GM21381 (cell line): Measurements from ENCODE around the gene MICAL3.

Experiments
- ATAC-seq: cut with Tn5 transposase; IDR thresholded peaks from one replicate; pipeline ENCODE4 v1.9.1; 2021; ENCODE audit warnings: mild to moderate bottlenecking, moderate library complexity; ENCODE audit not compliant: unreplicated experiment

MICAL3 gene

DNA sequence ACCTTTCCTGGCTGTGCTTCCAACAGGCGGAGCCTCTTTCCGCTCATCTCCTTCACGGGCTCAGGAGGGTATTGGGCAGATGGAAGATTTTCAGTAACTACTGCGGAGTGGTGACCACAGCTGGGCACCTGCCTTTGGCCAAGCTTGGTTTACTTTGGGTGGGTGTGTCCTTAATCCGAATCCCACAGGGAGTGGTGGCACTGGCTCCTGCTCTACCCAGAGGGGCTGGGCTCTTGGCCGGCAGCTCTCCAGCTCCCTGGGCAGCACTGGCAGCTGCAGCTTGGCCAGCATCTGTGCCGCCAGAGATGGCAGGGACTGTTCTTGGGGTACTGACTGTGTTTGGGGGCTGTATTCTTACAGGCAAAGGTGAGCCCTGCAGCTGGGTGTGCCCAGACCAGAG, 279.9 kb downstream of the MICAL3 start:
- no peak for ATAC-seq

DNA sequence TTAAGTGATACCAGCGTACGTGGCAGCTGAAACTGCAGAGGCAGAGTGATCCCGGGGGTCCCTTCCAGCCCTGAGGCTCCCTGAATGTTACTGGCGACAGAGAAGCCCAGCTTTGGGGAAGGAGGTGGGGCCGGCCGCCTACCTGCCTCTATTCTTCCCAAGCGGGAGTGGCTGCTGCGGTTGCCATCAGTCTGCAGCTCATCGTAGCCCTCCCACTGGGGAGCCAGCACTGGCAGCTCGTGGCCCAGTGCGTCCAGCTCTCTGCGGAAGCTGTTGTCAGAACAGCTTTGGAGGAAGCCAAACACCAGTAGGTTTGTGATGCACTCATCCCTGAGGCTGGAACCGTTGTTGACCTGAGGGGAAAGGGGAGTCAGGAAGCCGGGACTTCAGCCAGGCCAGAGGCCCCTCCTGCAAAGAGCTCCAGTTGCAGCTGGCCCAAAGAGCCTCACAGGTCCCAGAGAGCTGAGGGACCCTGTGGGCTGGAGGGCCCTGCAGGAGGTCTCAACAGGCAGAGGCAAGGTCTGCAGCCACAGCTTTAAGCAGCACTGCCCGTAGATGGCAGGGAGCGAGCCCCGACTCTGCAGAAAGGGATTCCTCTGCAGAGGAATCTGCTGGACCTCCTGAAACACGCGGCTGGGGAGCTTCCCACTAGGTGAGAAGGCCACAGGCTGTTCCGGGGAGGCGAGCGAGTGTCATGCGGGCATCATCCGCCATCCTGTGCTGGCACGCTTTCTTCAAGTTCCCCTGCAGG, 280.5 kb downstream of the MICAL3 start:
- ATAC-seq, result no peak

DNA sequence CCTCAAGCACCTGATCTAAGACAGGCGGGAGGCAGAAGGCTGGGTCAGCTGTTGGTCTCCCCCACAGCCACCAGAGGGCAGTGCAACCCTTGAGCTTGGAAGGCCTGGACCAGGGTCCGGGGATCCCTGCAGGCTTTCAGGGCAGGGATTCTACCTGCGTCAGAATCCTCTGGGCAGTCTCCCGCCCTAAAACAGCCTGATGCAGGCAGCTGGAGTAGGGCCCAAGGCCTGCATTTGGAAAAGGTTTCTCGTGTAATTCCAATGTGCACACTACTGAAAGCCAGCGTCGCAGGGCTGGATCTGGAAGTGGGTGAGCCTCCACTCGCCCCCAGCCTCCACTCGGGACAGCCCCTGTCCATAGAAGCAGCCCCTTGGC, 281.8 kb downstream of the MICAL3 start:
- no peak for ATAC-seq

- no peak for ATAC-seq
These were observed 282.4 kb downstream of the MICAL3 start for GRCh38 chr22:17741866-17742526.

- ATAC-seq, result no peak
These were observed 285.0 kb downstream of the MICAL3 start for GRCh38 chr22:17739196-17739975.

- no peak for ATAC-seq
These were observed 285.8 kb downstream of the MICAL3 start for GRCh38 chr22:17738386-17739128.
